BE2C (cell line): ENCODE data around the gene FBXO15.
A peak's percentile ranks its signal among the peaks of the same experiment; 100 is the strongest.

ENCODE experiments used
- DNase-seq: peaks from one replicate; pipeline ENCODE4 v3.0.0-alpha.2; 2020
- H3K27me3 ChIP-seq: fragments of 250-450 bp; sonication (Bioruptor Pico); 2 replicates; pipeline ENCODE4 v1.5.1; 2020; ENCODE audit warnings: mild to moderate bottlenecking
- H3K36me3 ChIP-seq: fragments of 250-450 bp; sonication (Bioruptor Pico); 2 replicates; pipeline ENCODE4 v1.5.1; 2020; ENCODE audit warnings: mild to moderate bottlenecking
- H3K4me1 ChIP-seq: fragments of 250-450 bp; sonication (Bioruptor Pico); 2 replicates; pipeline ENCODE4 v1.5.1; 2020
- H3K4me3 ChIP-seq: 2 replicates; pipeline ENCODE4 v1.5.1; 2011; ENCODE audit warnings: low read depth, low read length
- H3K9me3 ChIP-seq: fragments of 250-450 bp; sonication (Bioruptor Pico); 2 replicates; pipeline ENCODE4 v1.5.1; 2020
- TF ChIP-seq, protein P1 (sequence below): IDR thresholded peaks from 2 replicates; pipeline ENCODE4 v1.5.1; 2012; ENCODE audit warnings: mild to moderate bottlenecking, low read depth, low read length

FBXO15 gene

DNA sequence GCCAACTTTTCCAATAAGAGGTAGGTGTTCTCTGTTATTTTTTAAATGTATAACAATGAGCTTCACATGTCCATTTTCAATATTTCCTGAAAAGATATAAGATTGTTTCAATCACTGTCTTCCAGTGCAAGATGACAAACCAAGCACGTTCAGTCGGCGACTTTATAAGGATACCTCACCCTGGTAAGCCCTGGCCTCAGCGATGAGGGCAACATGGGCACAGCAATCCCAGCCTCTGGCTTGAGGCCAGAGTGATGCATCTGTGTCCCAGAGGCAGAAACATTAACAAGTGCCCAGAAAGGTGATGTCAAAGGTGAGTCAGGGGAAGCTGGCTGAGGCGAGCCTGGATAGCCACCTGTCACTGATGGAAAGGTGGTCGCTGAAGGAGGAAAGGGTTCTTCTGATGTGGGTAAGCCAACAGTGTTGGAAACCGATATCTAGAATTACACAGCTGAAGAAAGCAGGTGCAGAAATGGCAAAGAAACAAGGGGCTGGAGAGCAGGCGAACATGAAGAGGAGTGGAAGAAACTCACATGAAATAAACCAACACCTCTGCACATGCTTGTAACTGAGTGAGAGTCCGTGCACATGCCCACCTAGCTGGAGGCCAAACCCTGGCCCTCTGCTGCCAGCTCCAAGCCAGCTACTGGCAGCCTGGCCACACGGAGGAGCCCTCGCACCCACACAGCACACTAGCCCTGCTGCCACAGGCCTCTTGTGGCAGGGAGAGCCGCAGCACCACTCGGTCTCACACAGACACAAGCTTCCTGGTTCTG, 65.5 kb downstream of the FBXO15 start:
- no peaks in the 10 kb centered on the region for H3K27me3 ChIP-seq
- no peak overlapping the region for H3K4me3 ChIP-seq
- TF ChIP-seq, protein P1, sequence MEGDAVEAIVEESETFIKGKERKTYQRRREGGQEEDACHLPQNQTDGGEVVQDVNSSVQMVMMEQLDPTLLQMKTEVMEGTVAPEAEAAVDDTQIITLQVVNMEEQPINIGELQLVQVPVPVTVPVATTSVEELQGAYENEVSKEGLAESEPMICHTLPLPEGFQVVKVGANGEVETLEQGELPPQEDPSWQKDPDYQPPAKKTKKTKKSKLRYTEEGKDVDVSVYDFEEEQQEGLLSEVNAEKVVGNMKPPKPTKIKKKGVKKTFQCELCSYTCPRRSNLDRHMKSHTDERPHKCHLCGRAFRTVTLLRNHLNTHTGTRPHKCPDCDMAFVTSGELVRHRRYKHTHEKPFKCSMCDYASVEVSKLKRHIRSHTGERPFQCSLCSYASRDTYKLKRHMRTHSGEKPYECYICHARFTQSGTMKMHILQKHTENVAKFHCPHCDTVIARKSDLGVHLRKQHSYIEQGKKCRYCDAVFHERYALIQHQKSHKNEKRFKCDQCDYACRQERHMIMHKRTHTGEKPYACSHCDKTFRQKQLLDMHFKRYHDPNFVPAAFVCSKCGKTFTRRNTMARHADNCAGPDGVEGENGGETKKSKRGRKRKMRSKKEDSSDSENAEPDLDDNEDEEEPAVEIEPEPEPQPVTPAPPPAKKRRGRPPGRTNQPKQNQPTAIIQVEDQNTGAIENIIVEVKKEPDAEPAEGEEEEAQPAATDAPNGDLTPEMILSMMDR = peak; percentile 49
- DNase-seq = peak; percentile 52
- no peaks in the 10 kb centered on the region for H3K9me3 ChIP-seq
- H3K36me3 ChIP-seq = no peaks in the 10 kb centered on the region
- no peaks in the 10 kb centered on the region for H3K4me1 ChIP-seq

DNA sequence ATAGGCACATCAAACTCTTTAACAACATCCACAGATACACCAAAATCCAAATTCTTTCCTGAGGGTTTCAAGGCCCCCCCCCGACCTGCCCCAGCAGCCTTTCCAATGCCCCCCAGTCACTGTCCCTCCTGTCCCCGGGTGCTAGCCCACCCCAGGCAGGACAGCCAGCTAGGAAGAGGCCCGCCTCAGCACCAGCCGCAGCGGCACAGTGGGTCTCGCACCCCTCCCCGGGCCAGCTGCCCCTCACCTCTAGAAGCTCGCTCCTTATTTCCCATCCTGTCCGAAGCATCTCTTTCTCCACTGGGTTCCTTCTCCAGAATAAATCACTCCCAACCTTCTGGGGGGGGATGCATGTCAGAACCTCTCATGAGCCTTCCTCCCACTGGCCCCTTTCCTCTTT, 69.4 kb downstream of the FBXO15 start:
- no peaks in the 10 kb centered on the region for H3K27me3 ChIP-seq
- no peak for DNase-seq
- TF ChIP-seq, protein P1 = no peak
- H3K36me3 ChIP-seq = no peaks in the 10 kb centered on the region
- H3K4me1 ChIP-seq = no peaks in the 10 kb centered on the region
- no peaks in the 10 kb centered on the region for H3K9me3 ChIP-seq
- no peak overlapping the region for H3K4me3 ChIP-seq

DNA sequence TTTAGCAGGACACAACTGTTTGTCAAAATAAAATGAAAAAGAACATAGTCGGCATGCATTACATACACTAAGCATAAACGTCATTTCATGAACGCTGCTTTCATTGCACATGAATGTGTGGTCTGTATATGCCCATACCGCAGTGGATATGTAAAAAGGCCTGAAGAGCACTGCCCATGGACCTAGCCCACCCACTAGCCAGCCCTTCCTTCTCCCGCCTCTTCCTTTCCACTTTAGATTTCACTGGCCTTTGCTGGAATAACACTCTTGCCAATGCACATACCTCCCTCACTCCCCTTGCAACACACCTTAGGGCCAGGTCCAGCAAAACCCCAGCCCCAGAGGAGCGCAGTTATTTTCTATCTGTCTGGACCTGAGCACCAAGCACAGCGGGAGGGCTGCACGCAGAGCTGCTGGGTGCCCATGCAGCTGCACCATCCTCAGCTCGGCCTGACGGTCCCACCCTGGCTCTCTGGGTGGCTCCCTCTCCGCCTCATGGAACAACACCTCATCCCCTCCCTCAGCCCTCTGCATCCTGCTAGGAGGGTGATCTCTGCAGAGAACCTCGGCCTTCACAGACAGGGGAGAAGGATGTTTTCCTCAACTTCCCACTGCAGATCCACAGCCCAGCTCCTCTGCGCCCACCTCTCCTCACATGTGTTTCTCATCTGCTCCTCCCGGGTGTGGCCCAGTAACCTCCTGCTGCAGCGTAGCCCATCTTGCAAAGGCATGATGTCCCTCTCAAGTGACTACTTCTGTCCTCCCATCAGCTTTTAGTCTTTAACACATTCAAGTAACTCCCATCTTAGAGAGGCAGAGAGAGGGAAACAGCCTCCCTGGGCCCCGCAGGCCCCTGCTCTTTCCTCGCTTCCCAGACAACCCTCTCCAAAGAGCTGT, 72.7 kb downstream of the FBXO15 start:
- no peaks in the 10 kb centered on the region for H3K9me3 ChIP-seq
- no peaks in the 10 kb centered on the region for H3K4me1 ChIP-seq
- TF ChIP-seq, protein P1 = no peak
- H3K4me3 ChIP-seq = no peak overlapping the region
- no peaks in the 10 kb centered on the region for H3K36me3 ChIP-seq
- DNase-seq = no peak
- no peaks in the 10 kb centered on the region; the same call in 1 of the 2 replicates for H3K27me3 ChIP-seq

DNA sequence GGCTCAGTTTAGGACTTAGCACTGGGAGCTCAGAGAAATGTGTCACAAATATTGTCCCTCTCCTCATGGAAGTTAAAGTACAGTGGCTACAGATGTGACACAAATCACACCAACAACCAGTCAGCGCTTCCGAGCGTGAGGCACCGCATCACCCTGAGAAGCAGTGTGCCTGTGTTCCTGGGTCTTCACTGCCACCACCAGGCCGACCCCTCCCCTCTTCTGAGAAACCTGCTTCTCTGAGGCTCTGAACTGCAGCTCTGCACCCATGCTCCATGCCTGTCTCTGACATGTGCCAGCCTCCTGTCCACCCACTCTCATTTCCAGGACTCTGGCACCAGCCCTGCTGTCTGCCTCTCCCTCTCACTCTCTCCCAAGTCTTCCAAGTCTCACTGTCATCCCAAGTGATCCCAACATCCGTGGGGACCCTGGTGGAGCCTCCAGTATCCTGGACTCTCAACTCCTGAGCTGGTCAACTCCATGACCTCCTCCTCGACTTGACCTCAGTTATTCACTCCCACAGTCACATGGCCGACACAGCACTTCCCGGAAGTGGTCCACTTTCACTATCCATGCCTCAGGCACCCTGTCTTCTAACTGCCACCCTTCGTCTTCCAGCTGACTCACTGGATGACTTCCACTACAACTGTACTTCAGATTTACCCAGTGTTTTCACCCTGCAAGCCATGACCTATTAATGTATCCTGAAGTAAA, 73.5 kb downstream of the FBXO15 start:
- Histone ChIP-seq H3K27me3 (no peaks in the 10 kb centered on the region; the same call in 1 of the 2 replicates), H3K9me3 (no peaks in the 10 kb centered on the region), H3K4me3 (no peak overlapping the region), H3K36me3 (no peaks in the 10 kb centered on the region), H3K4me1 (no peaks in the 10 kb centered on the region)
- DNase-seq = no peak
- TF ChIP-seq, protein P1 = no peak

DNA sequence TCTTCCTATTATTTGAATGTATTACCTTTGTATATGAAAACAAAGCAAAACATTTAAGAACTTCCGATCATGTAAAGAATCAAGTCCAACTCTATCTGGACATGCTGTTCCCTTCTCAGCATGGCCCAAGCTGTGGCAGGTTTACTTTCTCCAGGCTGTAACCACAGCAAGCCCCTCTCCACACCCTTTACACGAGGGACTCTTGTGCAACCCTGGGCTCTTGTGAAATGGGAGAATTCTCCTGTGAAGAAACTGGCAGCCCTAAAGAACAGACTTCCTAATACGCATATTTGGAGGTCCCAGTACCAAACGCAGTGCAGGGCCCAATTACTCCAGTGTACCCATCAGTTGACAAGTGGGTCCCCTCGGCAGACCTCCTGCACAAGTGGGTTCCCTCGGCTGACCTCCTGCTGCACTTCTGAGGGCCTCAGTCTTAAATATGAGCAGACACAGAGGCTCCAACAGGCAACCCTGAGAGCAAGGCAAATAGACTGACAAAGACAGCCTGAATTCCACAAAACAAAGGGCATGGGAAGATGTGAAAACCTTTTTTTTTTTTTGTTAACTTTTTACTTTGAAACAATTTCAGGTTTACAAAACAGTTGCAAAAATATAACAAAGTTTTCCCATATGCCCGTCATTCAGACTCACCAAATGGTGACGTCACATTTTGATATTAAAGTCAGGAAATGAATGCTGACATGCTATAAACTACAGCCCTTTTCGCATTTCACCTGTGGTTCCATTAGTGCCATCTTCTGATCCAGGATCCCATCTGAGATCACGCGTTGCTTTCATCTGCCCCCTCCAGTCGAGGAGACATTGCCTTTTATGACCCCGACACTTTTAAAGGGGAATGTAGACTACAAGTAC, 78.2 kb downstream of the FBXO15 start:
- Histone ChIP-seq H3K9me3 (no peaks in the 10 kb centered on the region), H3K36me3 (no peaks in the 10 kb centered on the region), H3K27me3 (no peaks in the 10 kb centered on the region; the same call in 1 of the 2 replicates), H3K4me1 (no peaks in the 10 kb centered on the region), H3K4me3 (no peak overlapping the region)
- TF ChIP-seq, protein P1 = no peak
- DNase-seq = no peak
